ENCODE results near the gene KIR2DL1.
"Not testable (repeated sequence)": the region's sequence is repeated elsewhere in the genome, so short reads cannot be mapped to it uniquely, and the experiment has no call there.

KIR2DL1 gene

DNA sequence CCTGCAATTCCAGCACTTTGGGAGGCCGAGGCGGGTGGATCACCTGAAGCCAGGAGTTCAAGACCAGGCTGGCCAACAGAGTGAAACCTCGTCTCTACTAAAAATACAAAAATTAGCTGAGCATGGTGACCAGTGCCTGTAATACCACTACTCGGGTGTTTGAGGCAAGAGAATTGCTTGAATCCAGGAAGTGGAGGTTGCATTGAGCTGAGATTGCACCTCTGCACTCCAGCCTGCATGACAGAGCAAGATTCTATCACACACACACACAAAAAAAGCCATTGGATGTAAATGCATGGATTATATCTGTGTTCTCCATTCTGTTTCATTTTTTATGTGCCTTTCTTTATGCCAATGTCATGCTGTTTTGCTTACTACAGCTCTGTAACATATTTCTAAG lies 54.8 kb downstream of the KIR2DL1 start:
- DNase-seq: not testable (repeated sequence)

DNA sequence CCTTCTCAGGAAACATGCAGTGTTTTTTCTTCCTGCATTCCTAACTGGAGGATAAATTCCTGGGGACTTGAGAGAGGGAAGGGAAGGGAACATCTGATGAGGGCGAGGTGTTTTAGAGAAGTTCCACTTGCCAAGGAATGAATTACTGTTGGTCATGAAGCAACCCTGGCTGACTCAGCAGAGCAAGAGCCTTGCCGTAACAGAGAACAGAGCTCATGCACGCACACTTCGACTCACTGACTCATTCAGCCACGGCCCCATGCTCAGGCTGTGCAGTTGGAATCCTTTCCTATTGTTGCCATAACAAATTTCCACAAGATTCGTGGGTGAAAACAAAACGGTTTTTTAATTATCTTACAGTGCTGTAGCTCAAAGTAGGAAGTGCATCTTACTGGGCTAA lies 55.7 kb downstream of the KIR2DL1 start:
- DNase-seq: not testable (repeated sequence)

DNA sequence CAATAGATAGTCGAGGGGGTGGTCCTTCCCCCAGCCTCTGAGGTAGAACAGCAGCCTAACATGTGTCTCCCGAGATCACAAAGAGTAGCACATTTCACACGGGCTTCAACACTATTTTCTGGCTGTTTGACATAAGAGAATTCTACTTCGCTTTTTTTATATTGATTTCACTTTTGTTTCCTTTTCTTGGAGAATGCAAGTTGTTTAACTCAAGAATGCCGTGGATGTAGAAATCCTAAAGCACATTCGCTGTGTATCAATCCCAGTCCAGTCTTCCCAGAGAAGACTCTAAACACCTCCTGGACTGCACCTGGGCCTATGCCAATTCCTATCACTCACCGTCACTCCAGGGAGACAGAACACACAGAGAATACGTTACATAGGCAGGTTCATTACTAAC lies 58.5 kb downstream of the KIR2DL1 start:
- not testable (repeated sequence) for DNase-seq

DNA sequence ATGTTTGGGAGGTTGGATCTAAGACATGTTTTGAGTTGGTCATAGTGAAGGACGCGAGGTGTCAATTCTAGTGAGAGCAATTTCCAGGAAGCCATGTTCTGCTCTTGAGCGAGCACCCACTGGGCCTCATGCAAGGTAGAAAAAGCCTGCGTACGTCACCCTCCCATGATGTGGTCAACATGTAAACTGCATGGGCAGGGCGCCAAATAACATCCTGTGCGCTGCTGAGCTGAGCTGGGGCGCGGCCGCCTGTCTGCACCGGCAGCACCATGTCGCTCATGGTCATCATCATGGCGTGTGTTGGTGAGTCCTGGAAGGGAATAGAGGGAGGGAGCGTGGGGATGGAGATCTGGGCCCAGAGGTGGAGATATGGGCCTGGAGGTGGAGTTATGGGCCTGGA lies 62.9 kb downstream of the KIR2DL1 start, which contains the start of gene KIR2DS4:
Gene KIR2DS4 (plus strand): TSS at position 181 of the 400 bp plus-strand sequence.
- DNase-seq: not testable (repeated sequence)
